Measurements from ENCODE around the gene SBF2.

Gene SBF2

GRCh38 chr11:9858822-9859221 is 435.2 kb downstream of the SBF2 start:
- no peak overlapping the region for H3K4me3 ChIP-seq (ENCODE audit: control insufficient read depth, low read depth, low read length)
- TF ChIP-seq CTCF (IDR thresholded peaks at IDR 0.05; ENCODE audit: control insufficient read depth, insufficient read depth, low read depth, low read length, missing control alignments), result no peak
- DNase-seq (ENCODE audit: low read depth), result no peak

- TF ChIP-seq CTCF (IDR thresholded peaks at IDR 0.05; ENCODE audit: control insufficient read depth, insufficient read depth, low read depth, low read length, missing control alignments), result no peak
- DNase-seq (ENCODE audit: low read depth), result no peak
- H3K4me3 ChIP-seq (ENCODE audit: control insufficient read depth, low read depth, low read length), result no peak overlapping the region
Measured at GRCh38 chr11:9858218-9858617, 435.8 kb downstream of the SBF2 start.

- peak; percentile 72 for DNase-seq (ENCODE audit: low read depth)
- no peak overlapping the region for H3K4me3 ChIP-seq (ENCODE audit: control insufficient read depth, low read depth, low read length)
- TF ChIP-seq CTCF (IDR thresholded peaks at IDR 0.05; ENCODE audit: control insufficient read depth, insufficient read depth, low read depth, low read length, missing control alignments), result no peak
Measured at GRCh38 chr11:9855579-9856287, 438.3 kb downstream of the SBF2 start.

- no peak for DNase-seq (ENCODE audit: low read depth)
- no peak for TF ChIP-seq CTCF (IDR thresholded peaks at IDR 0.05; ENCODE audit: control insufficient read depth, insufficient read depth, low read depth, low read length, missing control alignments)
- no peak overlapping the region for H3K4me3 ChIP-seq (ENCODE audit: control insufficient read depth, low read depth, low read length)
Measured at GRCh38 chr11:9853929-9854552, 440.0 kb downstream of the SBF2 start.

GRCh38 chr11:9852465-9852864 is 441.6 kb downstream of the SBF2 start:
- TF ChIP-seq CTCF (IDR thresholded peaks at IDR 0.05; ENCODE audit: control insufficient read depth, insufficient read depth, low read depth, low read length, missing control alignments), result no peak
- no peak for DNase-seq (ENCODE audit: low read depth)
- no peak overlapping the region for H3K4me3 ChIP-seq (ENCODE audit: control insufficient read depth, low read depth, low read length)

- TF ChIP-seq CTCF (IDR thresholded peaks at IDR 0.05; ENCODE audit: control insufficient read depth, insufficient read depth, low read depth, low read length, missing control alignments), result no peak
- DNase-seq (ENCODE audit: low read depth), result peak; percentile 78
- no peak overlapping the region for H3K4me3 ChIP-seq (ENCODE audit: control insufficient read depth, low read depth, low read length)
Measured at GRCh38 chr11:9851366-9851765, 442.7 kb downstream of the SBF2 start.

Measured in AG09309 (cell line).